Motor neuron (in vitro differentiated cells): ENCODE measurements around the gene USP2. TPM values are rescaled to one million over a fixed set of nuclear protein-coding genes. Genes with fewer than 3 reads are reported as not detected.

Experiments used
- ATAC-seq, 8 experiments: fragments of 200-7000 bp; cut with Tn5 transposase; replicated peaks in 6 of 8; 2 replicates each; pipeline ENCODE4 v1.8.0; 2021; ENCODE audit warnings: mild to moderate bottlenecking in 8 of 8, moderate library complexity in 8 of 8
- H3K27ac ChIP-seq, 2 donors: fragments of 250-450 bp; sonication (Bioruptor Pico); 2 replicates each; pipeline ENCODE4 v1.9.0; 2021; ENCODE audit warnings: antibody characterized with exemption in 2 of 2, mild to moderate bottlenecking in 2 of 2, moderate library complexity in 1 of 2
- H3K4me1 ChIP-seq, 2 donors: fragments of 250-450 bp; sonication (Bioruptor Pico); replicated peaks in 1 of 2; 2 replicates each; pipeline ENCODE4 v1.6.1; 2021; ENCODE audit warnings: antibody characterized with exemption in 2 of 2, mild to moderate bottlenecking in 2 of 2, moderate library complexity in 1 of 2
- H3K4me3 ChIP-seq, 5 donors: fragments of 250-450 bp; sonication (Bioruptor Pico); 2 replicates each; pipeline ENCODE4 v1.9.0; 2021; ENCODE audit warnings: antibody characterized with exemption in 5 of 5, mild to moderate bottlenecking in 5 of 5, moderate library complexity in 4 of 5
- WGBS, 10 experiments: fragments of 450-650 bp; shearing (Covaris generic); methylation state at CpG; one replicate each; pipeline ENCODE4 v1.0.0; 2022; 5-methylcytosine and 5-hydroxymethylcytosine counted together
- in situ Hi-C, 9 experiments: fragments of 400-800 bp; cut with MboI; loops; one replicate each; pipeline ENCODE4 v1.15.0; 2021; ENCODE audit warnings: low sequenced_read_pairs in 9 of 9, low pct_unique_long_range_greater_than_20kb in 2 of 9; ENCODE audit not compliant: unreplicated experiment in 9 of 9
- total RNA-seq, 8 experiments: library from RNA; unstranded; fragments of 300-600 nt; gene quantifications; 2 replicates each; pipeline versions ENCODE4 v1.2.3 to v1.2.4, GENCODE V29; 2022

Gene USP2
- total RNA-seq, 8 experiments from 2014 or later: 1.1 to 15.2 (median 2.6) TPM

GRCh38 chr11:119329320-119329719, 52.2 kb downstream of the USP2 start:
- WGBS, 10 experiments: 20 to 100% (median 75%) methylated on average over 1 to 2 of the region's 2 CpGs; no CpG with 5 or more reads in 1 of the 10 experiments
- Histone ChIP-seq H3K4me1 (peaks cover 0 to 4% of the 10 kb centered on the region in 2 donors), H3K27ac (no peak overlapping the region), H3K4me3 (no peak overlapping the region)
- in situ Hi-C loops: loop anchor here in 1 of 9 experiments (25.0 kb wide), 1 partner anchor 217 kb away; the partner anchor contains the start of genes C2CD2L, DPAGT1 and HINFP
- ATAC-seq: no peak

GRCh38 chr11:119324189-119324588, 57.3 kb downstream of the USP2 start:
- WGBS, 10 experiments: 26 to 50% (median 40%) methylated on average over 1 to 4 of the region's 4 CpGs; no CpG with 5 or more reads in 3 of the 10 experiments
- no peak overlapping the region for H3K4me3 ChIP-seq
- no peak overlapping the region for H3K27ac ChIP-seq
- no peak for ATAC-seq
- in situ Hi-C loops: no loop called here
- peaks cover 22 to 28% of the 10 kb centered on the region in 2 donors for H3K4me1 ChIP-seq

- peaks cover 28 to 34% of the 10 kb centered on the region in 2 donors for H3K4me1 ChIP-seq
- no peak overlapping the region for H3K4me3 ChIP-seq
- 0 to 30% (median 5%) methylated on average over 1 to 5 of the region's 8 CpGs; no CpG with 5 or more reads in 3 of the 10 experiments for WGBS, 10 experiments
- in situ Hi-C loops: no loop called here
- ATAC-seq: peak; percentile 14 to 66 (median 33)
- no peak overlapping the region for H3K27ac ChIP-seq
Measured at GRCh38 chr11:119323532-119324033, 57.9 kb downstream of the USP2 start.

- in situ Hi-C loops: no loop called here
- Histone ChIP-seq H3K27ac (no peak overlapping the region), H3K4me1 (peaks cover 33 to 40% of the 10 kb centered on the region in 2 donors), H3K4me3 (no peak overlapping the region)
- no peak for ATAC-seq
- 30 to 100% (median 90%) methylated on average over 1 to 15 of the region's 20 CpGs; no CpG with 5 or more reads in 2 of the 10 experiments for WGBS, 10 experiments
Measured at GRCh38 chr11:119322921-119323531, 58.5 kb downstream of the USP2 start.

GRCh38 chr11:119322360-119322739, 59.1 kb downstream of the USP2 start:
- no peak overlapping the region for H3K4me3 ChIP-seq
- WGBS, 10 experiments: 30 to 100% (median 96%) methylated on average over 1 to 6 of the region's 6 CpGs; no CpG with 5 or more reads in 1 of the 10 experiments
- peaks cover 39 to 46% of the 10 kb centered on the region in 2 donors for H3K4me1 ChIP-seq
- H3K27ac ChIP-seq: no peak overlapping the region
- in situ Hi-C loops: no loop called here
- no peak for ATAC-seq

GRCh38 chr11:119320776-119321524, 60.5 kb downstream of the USP2 start:
- WGBS, 10 experiments: no CpG with 5 or more reads among the region's 60 CpGs
- in situ Hi-C loops: no loop called here
- peak overlapping the region in 4 of 5 donors; percentile 1 to 18 (median 14) for H3K4me3 ChIP-seq
- ATAC-seq: peak in 7 of 8 experiments; percentile 14 to 80 (median 44)
- H3K4me1 ChIP-seq: peaks cover 43 to 51% of the 10 kb centered on the region in 2 donors
- peak overlapping the region; percentile 23 to 55 for H3K27ac ChIP-seq

- in situ Hi-C loops: no loop called here
- WGBS, 10 experiments: 10 to 80% methylated on average over 1 to 2 of the region's 17 CpGs; no CpG with 5 or more reads in 8 of the 10 experiments
- H3K4me3 ChIP-seq: peak overlapping the region in 3 of 5 donors; percentile 1 to 18 (median 18)
- H3K27ac ChIP-seq: peak overlapping the region; percentile 1 to 23
- peaks cover 49 to 57% of the 10 kb centered on the region in 2 donors for H3K4me1 ChIP-seq
- ATAC-seq: peak in 4 of 8 experiments; percentile 3 to 20 (median 10)
Measured at GRCh38 chr11:119320240-119320775, 61.2 kb downstream of the USP2 start.

- no peak for ATAC-seq
- 43 to 67% (median 61%) methylated on average over 1 to 3 of the region's 11 CpGs; no CpG with 5 or more reads in 7 of the 10 experiments for WGBS, 10 experiments
- no peak overlapping the region for H3K27ac ChIP-seq
- H3K4me1 ChIP-seq: peaks cover 53 to 60% of the 10 kb centered on the region in 2 donors
- in situ Hi-C loops: no loop called here
- H3K4me3 ChIP-seq: no peak overlapping the region
Measured at GRCh38 chr11:119319700-119320239, 61.7 kb downstream of the USP2 start.

- in situ Hi-C loops: no loop called here
- ATAC-seq: no peak
- no peak overlapping the region for H3K4me3 ChIP-seq
- H3K27ac ChIP-seq: no peak overlapping the region
- WGBS, 10 experiments: 60 to 100% (median 95%) methylated on average over 1 to 2 of the region's 8 CpGs; no CpG with 5 or more reads in 6 of the 10 experiments
- peaks cover 53 to 60% of the 10 kb centered on the region in 2 donors for H3K4me1 ChIP-seq
Measured at GRCh38 chr11:119319136-119319699, 62.3 kb downstream of the USP2 start.

GRCh38 chr11:119318240-119319135, 63.0 kb downstream of the USP2 start:
- no peak overlapping the region for H3K27ac ChIP-seq
- WGBS, 10 experiments: 27 to 80% (median 63%) methylated on average over 2 to 15 of the region's 22 CpGs; no CpG with 5 or more reads in 2 of the 10 experiments
- H3K4me3 ChIP-seq: no peak overlapping the region
- peaks cover 50 to 55% of the 10 kb centered on the region in 2 donors for H3K4me1 ChIP-seq
- ATAC-seq: no peak
- in situ Hi-C loops: no loop called here

GRCh38 chr11:119317592-119318239, 63.8 kb downstream of the USP2 start:
- H3K27ac ChIP-seq: no peak overlapping the region
- peak overlapping the region in 2 of 5 donors; percentile 53 to 81 for H3K4me3 ChIP-seq
- in situ Hi-C loops: no loop called here
- peaks cover 50 to 55% of the 10 kb centered on the region in 2 donors for H3K4me1 ChIP-seq
- 23 to 100% (median 65%) methylated on average over 1 to 8 of the region's 14 CpGs; no CpG with 5 or more reads in 2 of the 10 experiments for WGBS, 10 experiments
- no peak for ATAC-seq
